Kidney (tissue), 14 donors: Measurements from ENCODE around the gene HUS1B. TPM values are rescaled to one million over a fixed set of nuclear protein-coding genes. Genes with fewer than 3 reads are reported as not detected.
"Not testable (repeated sequence)": the region's sequence is repeated elsewhere in the genome, so short reads cannot be mapped to it uniquely, and the experiment has no call there.

ENCODE experiments used
- DNase-seq, 5 donors: peaks; one replicate each; pipeline ENCODE4 v3.0.0-alpha.2; 2013 to 2020
- FAIRE-seq: peaks from 2 replicates; lab custom pipeline; 2012; peaks lifted over from hg19 to GRCh38; lab: Jason Lieb, UNC
- H3K27ac ChIP-seq, 2 donors: one replicate each; pipeline ENCODE4 v1.7.0; 2013; ENCODE audit warnings: low read depth in 2 of 2, low read length in 2 of 2, inconsistent platforms in 1 of 2
- H3K27me3 ChIP-seq: one replicate; pipeline ENCODE4 v1.7.1; 2013; ENCODE audit warnings: low read length, inconsistent platforms; ENCODE audit not compliant: control insufficient read depth, insufficient read depth
- H3K36me3 ChIP-seq, 3 donors: one replicate each; pipeline versions ENCODE4 v1.7.0 to v1.7.1; 2013; ENCODE audit warnings: low read length in 3 of 3, control low read depth in 1 of 3, inconsistent platforms in 1 of 3; ENCODE audit not compliant: insufficient read depth in 3 of 3, control insufficient read depth in 2 of 3
- H3K4me1 ChIP-seq, 3 donors: one replicate each; pipeline versions ENCODE4 v1.7.0 to v1.7.1; 2013; ENCODE audit warnings: low read length in 3 of 3, inconsistent platforms in 1 of 3, low read depth in 1 of 3; ENCODE audit not compliant: control insufficient read depth in 2 of 3, insufficient read depth in 2 of 3
- H3K4me3 ChIP-seq, 3 donors: one replicate each; pipeline versions ENCODE4 v1.7.0 to v1.8.1; 2013; ENCODE audit warnings: low read length in 3 of 3, control low read depth in 1 of 3, inconsistent platforms in 1 of 3
- H3K9ac ChIP-seq, 3 donors: one replicate each; pipeline versions ENCODE4 v1.7.0 to v1.7.1; 2013; ENCODE audit warnings: low read length in 3 of 3, control low read depth in 1 of 3, inconsistent platforms in 1 of 3
- H3K9me3 ChIP-seq, 3 donors: one replicate each; pipeline versions ENCODE4 v1.7.0 to v1.7.1; 2013; ENCODE audit warnings: low read length in 3 of 3, control low read depth in 1 of 3, inconsistent platforms in 1 of 3; ENCODE audit not compliant: control insufficient read depth in 2 of 3, insufficient read depth in 1 of 3
- CTCF ChIP-seq: IDR thresholded peaks from 3 replicates; pipeline ENCODE4 v1.5.1; 2012; ENCODE audit warnings: mild to moderate bottlenecking, moderate library complexity, borderline replicate concordance; ENCODE audit not compliant: insufficient read depth; ENCODE audit errors: extremely low read depth
- intact Hi-C: fragments of 100-400 bp; cut with DNase I; formaldehyde crosslinking; loops from one replicate; pipeline ENCODE4 v1.11.1; 2022
- polyA plus RNA-seq: library from polyadenylated mRNA; stranded (reverse); fragments of 350-450 nt; fragmentation: Illumina TruSeq; extraction: RNeasy Lipid Tissue Mini Kit (QIAGEN cat#74804); gene quantifications from one replicate; pipeline ENCODE4 v1.2.3, GENCODE V29; 2014; ENCODE audit warnings: low read depth, low replicate concordance; ENCODE audit not compliant: insufficient read depth
- total RNA-seq: library from RNA; stranded (reverse); fragmentation: NEBNext Ultra II Directional; extraction: Animal tissue kit (Norgen Biotek cat#: 25700); gene quantifications from one replicate; pipeline ENCODE4 v1.2.1, GENCODE V29; 2021
- donor health status: control.
- donor health status: control.
- donor health status: control.
- donor health status: control.
- donor health status: control.
- donor health status: DM: yes; HTN: yes; CAD: no.
- donor health status: Normal renal cell carcinoma (clear cell type).

Gene HUS1B
- total and polyA plus RNA-seq, 2 donors from 2014 or later, result 1.2 TPM; not detected in 1

GRCh38 chr6:674406-674805, 17.5 kb upstream of the HUS1B start:
- Histone ChIP-seq H3K27ac (no peak overlapping the region), H3K36me3 (no peaks in the 10 kb centered on the region), H3K27me3 (no peaks in the 10 kb centered on the region), H3K9ac (no peak overlapping the region), H3K9me3 (no peaks in the 10 kb centered on the region), H3K4me3 (no peak overlapping the region), H3K4me1 (no peaks in the 10 kb centered on the region)
- no peak for DNase-seq
- intact Hi-C loops, result no loop called here
- FAIRE-seq, result no peak
- no peak for TF ChIP-seq CTCF

GRCh38 chr6:667253-667927, 10.5 kb upstream of the HUS1B start:
- TF ChIP-seq CTCF, result no peak
- no peak for FAIRE-seq
- Histone ChIP-seq H3K9ac (no peak overlapping the region), H3K27ac (no peak overlapping the region), H3K4me1 (no peaks in the 10 kb centered on the region), H3K9me3 (peaks cover 0 to 2% (median 0%) of the 10 kb centered on the region in 3 donors), H3K4me3 (no peak overlapping the region), H3K36me3 (no peaks in the 10 kb centered on the region), H3K27me3 (no peaks in the 10 kb centered on the region)
- intact Hi-C loops, result no loop called here
- no peak for DNase-seq

GRCh38 chr6:665403-666267, 8.7 kb upstream of the HUS1B start:
- no peak overlapping the region for H3K27ac ChIP-seq
- no peak overlapping the region for H3K4me3 ChIP-seq
- no peak for TF ChIP-seq CTCF
- no peak for DNase-seq
- intact Hi-C loops, result no loop called here
- H3K4me1 ChIP-seq, result no peaks in the 10 kb centered on the region
- H3K27me3 ChIP-seq, result no peaks in the 10 kb centered on the region
- no peaks in the 10 kb centered on the region for H3K36me3 ChIP-seq
- no peak for FAIRE-seq
- H3K9me3 ChIP-seq, result peaks cover 0 to 2% (median 0%) of the 10 kb centered on the region in 3 donors
- H3K9ac ChIP-seq, result no peak overlapping the region

GRCh38 chr6:663788-664187, 6.9 kb upstream of the HUS1B start:
- DNase-seq, H3K4me3 ChIP-seq, H3K36me3 ChIP-seq, H3K4me1 ChIP-seq, intact Hi-C loops, FAIRE-seq, H3K9me3 ChIP-seq, H3K27me3 ChIP-seq, H3K27ac ChIP-seq, H3K9ac ChIP-seq: not testable (repeated sequence)
